ENCODE results near the gene ASIC2.

Gene ASIC2

GRCh38 chr17:33218698-33219601, 74.1 kb downstream of the ASIC2 start:
- TF ChIP-seq GATA2 (IDR thresholded peaks at IDR 0.05; ENCODE audit: low read depth, low read length) (no peak), GATA3 (IDR thresholded peaks at IDR 0.05; ENCODE audit: low read depth, low read length) (no peak)

GRCh38 chr17:33217891-33218290, 75.2 kb downstream of the ASIC2 start:
- TF ChIP-seq GATA2 (IDR thresholded peaks at IDR 0.05; ENCODE audit: low read depth, low read length): no peak
- no peak for TF ChIP-seq GATA3 (IDR thresholded peaks at IDR 0.05; ENCODE audit: low read depth, low read length)

GRCh38 chr17:33214996-33215395, 78.1 kb downstream of the ASIC2 start:
- TF ChIP-seq GATA3 (IDR thresholded peaks at IDR 0.05; ENCODE audit: low read depth, low read length) (no peak), GATA2 (IDR thresholded peaks at IDR 0.05; ENCODE audit: low read depth, low read length) (no peak)

- TF ChIP-seq GATA3 (IDR thresholded peaks at IDR 0.05; ENCODE audit: low read depth, low read length): peak; percentile 82
- peak; percentile 86 for TF ChIP-seq GATA2 (IDR thresholded peaks at IDR 0.05; ENCODE audit: low read depth, low read length)
These were observed 82.8 kb downstream of the ASIC2 start for GRCh38 chr17:33210285-33210684.

GRCh38 chr17:33209671-33210070, 83.4 kb downstream of the ASIC2 start:
- TF ChIP-seq GATA3 (IDR thresholded peaks at IDR 0.05; ENCODE audit: low read depth, low read length): no peak
- TF ChIP-seq GATA2 (IDR thresholded peaks at IDR 0.05; ENCODE audit: low read depth, low read length): no peak

- TF ChIP-seq GATA3 (IDR thresholded peaks at IDR 0.05; ENCODE audit: low read depth, low read length): no peak
- no peak for TF ChIP-seq GATA2 (IDR thresholded peaks at IDR 0.05; ENCODE audit: low read depth, low read length)
These were observed 85.9 kb downstream of the ASIC2 start for GRCh38 chr17:33207231-33207630.

GRCh38 chr17:33205552-33205951, 87.5 kb downstream of the ASIC2 start:
- TF ChIP-seq GATA3 (IDR thresholded peaks at IDR 0.05; ENCODE audit: low read depth, low read length): no peak
- no peak for TF ChIP-seq GATA2 (IDR thresholded peaks at IDR 0.05; ENCODE audit: low read depth, low read length)

DNA sequence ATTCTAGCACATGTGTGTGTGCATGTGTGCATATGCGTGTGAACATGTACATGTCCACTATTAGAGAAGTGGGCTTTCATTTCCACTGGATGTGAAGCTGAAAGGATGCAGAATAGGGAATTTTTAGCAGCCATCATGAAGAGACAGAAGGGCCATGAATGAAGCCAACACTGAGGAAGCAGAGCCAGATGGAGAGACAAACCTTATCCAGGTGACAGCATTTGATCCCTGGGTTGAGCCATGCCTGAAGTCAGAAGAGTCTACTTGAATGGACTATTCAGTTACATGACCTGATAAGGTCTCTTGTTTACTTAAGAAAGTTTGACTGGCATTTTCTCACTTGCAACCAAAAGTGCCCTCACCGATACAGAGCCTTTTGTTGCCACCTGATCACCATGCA, 88.4 kb downstream of the ASIC2 start:
- TF ChIP-seq GATA2 (IDR thresholded peaks at IDR 0.05; ENCODE audit: low read depth, low read length) (no peak), GATA3 (IDR thresholded peaks at IDR 0.05; ENCODE audit: low read depth, low read length) (no peak)

DNA sequence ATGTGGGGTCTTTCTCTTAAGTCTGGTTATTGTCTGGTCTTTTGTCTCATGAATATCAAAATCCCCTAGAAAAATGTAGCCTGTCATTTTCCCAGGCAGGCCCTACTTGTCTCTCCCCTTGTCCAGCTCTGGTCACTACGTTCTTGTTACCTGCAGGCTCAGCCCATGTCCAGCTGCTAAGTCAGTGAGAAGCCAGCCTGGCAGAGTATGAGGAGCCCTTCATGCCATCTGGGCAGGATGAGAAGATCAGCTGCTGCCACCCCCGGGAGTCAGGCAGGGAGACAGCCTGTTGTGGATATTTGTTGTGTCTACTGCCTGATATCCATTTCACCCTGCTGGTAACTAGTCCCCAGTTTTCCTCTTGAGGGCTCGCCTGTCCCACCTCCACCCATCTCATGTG, 88.9 kb downstream of the ASIC2 start:
- TF ChIP-seq GATA2 (IDR thresholded peaks at IDR 0.05; ENCODE audit: low read depth, low read length): no peak
- no peak for TF ChIP-seq GATA3 (IDR thresholded peaks at IDR 0.05; ENCODE audit: low read depth, low read length)

GRCh38 chr17:33202796-33203495, 90.1 kb downstream of the ASIC2 start:
- TF ChIP-seq GATA3 (IDR thresholded peaks at IDR 0.05; ENCODE audit: low read depth, low read length) (no peak), GATA2 (IDR thresholded peaks at IDR 0.05; ENCODE audit: low read depth, low read length) (no peak)

- no peak for TF ChIP-seq GATA2 (IDR thresholded peaks at IDR 0.05; ENCODE audit: low read depth, low read length)
- no peak for TF ChIP-seq GATA3 (IDR thresholded peaks at IDR 0.05; ENCODE audit: low read depth, low read length)
These were observed 91.1 kb downstream of the ASIC2 start for GRCh38 chr17:33202021-33202420.

DNA sequence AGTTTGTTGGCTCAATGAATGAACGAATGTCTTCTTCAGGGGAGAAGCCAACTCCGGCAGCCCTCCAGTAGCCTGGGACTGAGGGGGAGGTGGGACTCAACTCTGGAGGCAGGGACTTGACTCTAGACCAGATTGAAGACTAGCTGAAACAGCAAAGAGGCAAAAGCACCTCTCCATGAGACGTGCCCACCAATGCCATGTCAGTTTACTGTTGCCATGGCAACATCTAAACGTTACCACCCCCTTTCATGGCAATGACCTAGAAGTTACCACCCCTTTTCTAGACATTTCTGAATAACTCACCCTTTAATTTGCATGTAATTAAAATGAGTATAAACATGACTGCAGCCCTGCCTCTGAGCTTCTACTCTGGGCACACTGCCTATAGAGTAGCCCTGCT, 91.8 kb downstream of the ASIC2 start:
- no peak for TF ChIP-seq GATA2 (IDR thresholded peaks at IDR 0.05; ENCODE audit: low read depth, low read length)
- no peak for TF ChIP-seq GATA3 (IDR thresholded peaks at IDR 0.05; ENCODE audit: low read depth, low read length)

- no peak for TF ChIP-seq GATA2 (IDR thresholded peaks at IDR 0.05; ENCODE audit: low read depth, low read length)
- no peak for TF ChIP-seq GATA3 (IDR thresholded peaks at IDR 0.05; ENCODE audit: low read depth, low read length)
These were observed 92.5 kb downstream of the ASIC2 start for GRCh38 chr17:33200587-33200986.

DNA sequence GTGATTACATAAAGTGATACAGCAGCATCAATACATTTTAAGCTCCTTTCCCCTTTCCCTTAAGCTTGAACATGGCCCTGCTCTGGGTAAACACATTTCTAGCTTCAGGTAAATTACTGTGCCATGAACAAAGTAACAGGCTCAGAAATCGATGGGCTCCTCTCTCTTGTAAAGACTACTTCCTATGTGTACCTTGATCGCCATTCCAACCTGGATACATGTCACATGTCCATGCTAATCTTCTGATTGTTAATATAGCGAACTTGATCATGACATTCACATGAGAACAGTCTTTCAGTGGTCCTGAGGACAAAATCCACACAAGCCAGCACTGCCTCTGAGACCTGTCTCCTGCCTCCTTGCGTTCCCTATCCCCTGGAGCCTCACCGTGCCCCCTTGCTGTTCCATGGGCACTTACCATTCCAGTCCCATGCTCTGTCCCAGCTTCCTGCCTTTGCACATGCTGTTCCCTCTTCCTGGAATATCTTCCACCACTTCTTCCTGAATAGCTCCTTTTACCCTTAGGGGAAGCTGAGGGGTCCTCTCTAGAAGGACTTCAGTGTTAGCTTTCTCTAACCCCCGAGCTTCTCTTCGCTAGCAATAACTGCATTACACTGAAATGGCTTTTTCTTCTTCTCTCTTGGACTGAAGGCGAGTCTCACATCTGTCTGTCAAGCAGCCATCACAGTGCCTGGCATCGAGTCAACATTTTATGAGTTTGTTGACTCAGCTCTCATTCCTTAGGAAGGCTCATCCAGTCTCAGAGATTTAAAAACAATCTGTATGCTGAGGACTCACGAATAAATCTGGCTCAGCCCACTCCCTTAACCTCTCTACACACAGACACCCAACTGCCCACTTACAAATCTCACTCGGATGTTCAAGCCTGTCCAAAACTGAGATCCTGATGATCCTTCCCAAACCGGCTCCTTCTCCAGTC, 93.3 kb downstream of the ASIC2 start:
- TF ChIP-seq GATA3 (IDR thresholded peaks at IDR 0.05; ENCODE audit: low read depth, low read length) (no peak), GATA2 (IDR thresholded peaks at IDR 0.05; ENCODE audit: low read depth, low read length) (no peak)

All from SH-SY5Y (cell line).